IPS DF 6.9 (cell line): ENCODE measurements around the gene C1QTNF8.

ENCODE experiments used
- DNase-seq: peaks from one replicate; pipeline ENCODE4 v3.0.0-alpha.2; 2013; ENCODE audit warnings: low read depth, low spot score
- H3K27ac ChIP-seq: one replicate; pipeline ENCODE4 v1.5.1; 2013; ENCODE audit warnings: low read length, control low read depth
- H3K27me3 ChIP-seq: 2 replicates; pipeline ENCODE4 v1.6.1; 2013; ENCODE audit warnings: mild to moderate bottlenecking, low read length; ENCODE audit not compliant: control insufficient read depth, insufficient read depth
- H3K36me3 ChIP-seq: 2 replicates; pipeline ENCODE4 v1.6.1; 2013; ENCODE audit warnings: low read length; ENCODE audit not compliant: control insufficient read depth, insufficient read depth
- H3K4me1 ChIP-seq: 2 replicates; pipeline ENCODE4 v1.6.1; 2013; ENCODE audit warnings: low read length; ENCODE audit not compliant: control insufficient read depth, insufficient read depth
- H3K4me3 ChIP-seq: 2 replicates; pipeline ENCODE4 v1.5.1; 2013; ENCODE audit warnings: mild to moderate bottlenecking, low read length
- H3K9me3 ChIP-seq: 2 replicates; pipeline ENCODE4 v1.6.1; 2013; ENCODE audit warnings: low read length, inconsistent platforms; ENCODE audit not compliant: control insufficient read depth, insufficient read depth
- WGBS: extraction: QIAGEN DNeasy Blood & Tissue Kit; methylation state at CpG from one replicate; pipeline ENCODE4 v1.1.7; 2013; ENCODE audit warnings: mixed read lengths, missing lambda C conversion rate; ENCODE audit not compliant: insufficient read length, insufficient coverage; 5-methylcytosine and 5-hydroxymethylcytosine counted together

Gene C1QTNF8

DNA sequence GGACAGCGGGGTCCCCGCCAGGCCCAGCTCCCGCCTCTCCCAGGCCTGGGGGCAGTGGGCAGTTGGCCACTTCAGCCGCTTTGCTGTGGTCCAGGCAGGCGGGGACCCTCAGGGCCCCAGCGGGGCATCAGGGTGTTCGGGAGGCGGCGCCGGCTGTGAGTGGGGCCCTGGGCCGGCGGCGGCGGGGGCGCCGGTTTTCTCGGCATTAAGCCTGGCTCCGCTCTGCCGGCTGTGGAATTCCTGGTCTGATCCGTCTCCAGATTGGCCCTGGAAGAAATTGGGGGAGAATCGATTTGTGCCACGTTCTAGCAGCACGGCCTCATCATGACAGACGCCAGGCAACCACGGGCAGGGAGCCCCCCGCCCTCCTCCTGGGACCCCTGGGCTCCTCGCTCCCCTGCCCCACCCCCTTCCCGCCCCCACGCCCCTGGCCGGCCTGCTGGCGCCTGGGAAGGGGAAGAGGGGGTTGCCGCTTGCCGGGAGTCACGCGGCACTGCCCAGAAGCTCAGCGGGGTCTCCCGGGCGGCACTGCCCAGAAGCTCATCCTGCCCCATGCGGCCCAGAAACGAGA is 52.1 kb downstream of the C1QTNF8 start:
- Histone ChIP-seq H3K36me3 (no peaks in the 10 kb centered on the region), H3K4me1 (no peaks in the 10 kb centered on the region; the same call in 1 of the 2 replicates), H3K4me3 (no peak overlapping the region), H3K27ac (no peak overlapping the region), H3K27me3 (no peaks in the 10 kb centered on the region), H3K9me3 (peaks cover 2% of the 10 kb centered on the region; the same call in 1 of the 2 replicates)
- WGBS = no CpG with 5 or more reads among the region's 40 CpGs
- DNase-seq = no peak

GRCh38 chr16:1042866-1043265 is 53.2 kb downstream of the C1QTNF8 start:
- no CpG with 5 or more reads among the region's 19 CpGs for WGBS
- no peaks in the 10 kb centered on the region; the same call in 1 of the 2 replicates for H3K4me1 ChIP-seq
- H3K9me3 ChIP-seq = peaks cover 2% of the 10 kb centered on the region; the same call in 1 of the 2 replicates
- no peaks in the 10 kb centered on the region for H3K27me3 ChIP-seq
- no peaks in the 10 kb centered on the region for H3K36me3 ChIP-seq
- no peak for DNase-seq
- no peak overlapping the region for H3K4me3 ChIP-seq
- H3K27ac ChIP-seq = no peak overlapping the region

- Histone ChIP-seq H3K4me1 (peaks cover 2% of the 10 kb centered on the region; the same call in 1 of the 2 replicates), H3K27ac (no peak overlapping the region), H3K36me3 (no peaks in the 10 kb centered on the region), H3K4me3 (no peak overlapping the region), H3K27me3 (no peaks in the 10 kb centered on the region), H3K9me3 (peaks cover 2% of the 10 kb centered on the region; the same call in 1 of the 2 replicates)
- DNase-seq = no peak
- no CpG with 5 or more reads among the region's 15 CpGs for WGBS
These were observed 53.8 kb downstream of the C1QTNF8 start for GRCh38 chr16:1042049-1042744.

DNA sequence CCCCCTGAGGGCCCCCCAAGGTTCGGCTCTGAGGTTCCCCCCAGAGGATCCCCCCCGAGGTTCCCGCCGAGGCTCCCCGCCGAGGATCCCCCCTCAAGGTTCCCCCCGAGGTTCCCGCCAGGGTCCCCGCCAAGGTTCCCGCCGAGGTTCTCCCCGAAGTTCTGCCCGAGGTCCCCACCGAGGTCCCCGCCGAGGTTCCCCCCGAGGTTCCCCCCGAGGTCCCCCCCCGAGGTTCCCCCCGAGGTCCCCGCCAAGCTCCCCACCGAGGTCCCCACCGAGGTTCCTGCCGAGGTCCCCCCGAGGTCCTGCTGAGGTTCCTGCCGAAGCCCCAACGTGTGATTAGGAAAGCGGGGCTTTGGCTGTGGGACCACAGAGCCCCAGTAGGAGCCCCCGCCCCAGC is 55.7 kb downstream of the C1QTNF8 start:
- no peak for DNase-seq
- Histone ChIP-seq H3K4me3 (no peak overlapping the region), H3K4me1 (peaks cover 2% of the 10 kb centered on the region; the same call in 1 of the 2 replicates), H3K9me3 (peaks cover 2% of the 10 kb centered on the region; the same call in 1 of the 2 replicates), H3K27ac (no peak overlapping the region), H3K27me3 (no peaks in the 10 kb centered on the region), H3K36me3 (no peaks in the 10 kb centered on the region)
- WGBS = no CpG with 5 or more reads among the region's 29 CpGs

GRCh38 chr16:1039762-1040161 is 56.3 kb downstream of the C1QTNF8 start:
- WGBS = no CpG with 5 or more reads among the region's 11 CpGs
- H3K27ac ChIP-seq = no peak overlapping the region
- H3K27me3 ChIP-seq = no peaks in the 10 kb centered on the region
- no peaks in the 10 kb centered on the region for H3K36me3 ChIP-seq
- H3K4me1 ChIP-seq = peaks cover 2% of the 10 kb centered on the region; the same call in 1 of the 2 replicates
- no peak for DNase-seq
- H3K4me3 ChIP-seq = no peak overlapping the region
- peaks cover 2% of the 10 kb centered on the region; the same call in 1 of the 2 replicates for H3K9me3 ChIP-seq

DNA sequence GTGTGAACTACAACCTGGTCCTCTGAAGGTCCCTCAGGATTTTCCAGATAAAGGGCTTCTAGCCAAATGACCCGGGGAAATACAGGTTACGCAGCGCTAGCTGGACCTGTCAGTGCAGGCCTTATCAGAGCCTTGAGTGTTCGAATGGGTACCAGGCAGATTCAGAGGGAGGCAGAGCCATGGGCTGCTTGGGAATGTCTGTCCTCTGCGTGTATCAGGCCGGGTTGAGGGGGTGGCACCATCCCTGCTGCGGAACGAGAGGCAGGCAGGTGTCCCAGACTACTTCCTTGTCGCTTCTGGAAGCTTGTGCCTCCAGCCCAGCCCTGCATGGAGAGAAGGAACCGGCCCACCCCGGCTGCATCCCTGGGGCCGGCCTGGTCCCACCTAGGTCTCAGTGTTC is 57.1 kb downstream of the C1QTNF8 start:
- no peaks in the 10 kb centered on the region for H3K27me3 ChIP-seq
- no peak overlapping the region for H3K4me3 ChIP-seq
- H3K9me3 ChIP-seq = peaks cover 2% of the 10 kb centered on the region; the same call in 1 of the 2 replicates
- H3K27ac ChIP-seq = no peak overlapping the region
- DNase-seq = no peak
- H3K36me3 ChIP-seq = no peaks in the 10 kb centered on the region
- H3K4me1 ChIP-seq = 0 out of 2 replicates have a peak, but pooled peaks cover 2% of the 10 kb centered on the region
- no CpG with 5 or more reads among the region's 12 CpGs for WGBS
